ENCODE data around the gene RASL11B.

The RASL11B gene

DNA sequence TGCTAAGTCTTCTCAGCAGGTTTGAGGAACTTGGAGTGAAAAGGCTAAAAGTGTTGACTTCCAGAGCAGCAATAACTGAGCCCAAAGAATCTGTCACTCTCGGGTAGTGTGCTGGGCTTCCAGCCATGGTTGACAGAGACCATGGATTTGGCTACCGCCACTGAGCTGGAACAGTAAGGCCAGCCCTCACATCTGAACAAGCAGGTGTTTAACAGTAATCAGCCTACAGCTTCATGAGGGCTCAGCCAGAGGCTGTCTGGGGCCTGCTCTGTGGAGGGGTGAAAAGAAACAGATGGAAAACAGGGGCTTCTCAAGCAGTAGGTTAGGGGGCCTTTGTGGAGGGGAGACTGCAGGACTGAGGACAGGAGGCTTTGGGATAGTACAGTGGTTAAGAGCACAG, 14.9 kb downstream of the RASL11B start:
- DNase-seq: no peak

DNA sequence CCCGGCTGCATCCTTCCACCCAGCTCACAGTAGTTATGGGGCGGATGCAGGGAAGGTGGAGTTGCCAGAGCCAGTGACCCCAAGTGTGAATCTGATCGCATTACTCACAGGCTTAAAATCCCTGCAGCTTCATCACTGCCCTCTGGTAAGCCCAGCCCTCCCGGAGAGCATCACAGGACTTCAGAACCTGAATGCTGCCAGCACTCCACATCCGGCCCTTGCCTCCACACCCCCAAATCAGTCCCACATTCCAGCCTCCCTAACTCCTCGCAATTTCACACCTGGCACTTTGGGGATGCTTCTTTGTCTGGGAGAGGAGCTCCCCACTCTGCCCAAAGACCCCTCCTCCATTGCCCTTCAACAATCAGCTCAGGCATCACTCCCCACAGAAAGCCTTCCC, 15.6 kb downstream of the RASL11B start:
- no peak for DNase-seq

- DNase-seq: no peak
Measured at GRCh38 chr4:52879471-52879870, 17.4 kb downstream of the RASL11B start.

GRCh38 chr4:52880994-52881393, 18.9 kb downstream of the RASL11B start:
- DNase-seq: no peak

GRCh38 chr4:52883183-52883621, 21.1 kb downstream of the RASL11B start:
- no peak for DNase-seq

GRCh38 chr4:52883707-52884669, 21.9 kb downstream of the RASL11B start:
- no peak for DNase-seq

DNA sequence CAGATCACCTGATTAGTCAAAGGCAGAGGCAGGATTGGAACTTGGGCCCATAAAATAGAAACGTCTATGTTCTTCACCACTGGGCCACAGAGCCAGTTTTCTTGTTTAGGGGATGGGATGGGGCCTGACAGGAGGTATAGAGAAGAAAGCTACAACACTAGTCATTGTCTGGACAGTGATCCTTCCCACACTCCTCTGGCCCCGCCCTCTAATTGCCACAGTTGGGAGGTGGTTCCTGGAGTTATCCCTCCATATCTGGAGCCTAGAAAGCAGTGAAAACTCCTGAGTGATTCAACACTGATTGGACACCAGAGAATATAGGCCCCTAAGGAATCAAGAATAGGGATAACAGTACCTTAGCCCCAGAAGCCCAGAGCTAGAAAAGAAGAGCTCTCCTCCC, 22.9 kb downstream of the RASL11B start:
- DNase-seq: no peak

DNA sequence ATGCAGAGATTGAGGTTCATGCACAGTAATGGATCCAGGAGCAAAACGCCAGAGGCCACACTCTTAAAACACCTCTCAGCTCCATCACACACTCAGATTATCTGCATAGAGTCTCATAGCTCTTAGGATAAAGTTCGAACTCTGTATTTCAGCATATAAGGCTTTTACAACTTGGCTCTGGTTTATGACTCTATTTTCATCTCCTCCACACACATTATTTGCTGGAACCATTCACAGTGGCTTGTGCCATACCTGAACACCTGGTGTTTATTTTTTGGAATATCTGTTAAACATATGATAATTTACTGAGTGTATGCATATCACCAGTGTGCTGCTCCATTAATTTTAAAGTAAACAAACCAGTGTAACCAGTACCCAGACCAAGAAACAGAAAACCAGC, 27.2 kb downstream of the RASL11B start:
- DNase-seq: no peak

DNA sequence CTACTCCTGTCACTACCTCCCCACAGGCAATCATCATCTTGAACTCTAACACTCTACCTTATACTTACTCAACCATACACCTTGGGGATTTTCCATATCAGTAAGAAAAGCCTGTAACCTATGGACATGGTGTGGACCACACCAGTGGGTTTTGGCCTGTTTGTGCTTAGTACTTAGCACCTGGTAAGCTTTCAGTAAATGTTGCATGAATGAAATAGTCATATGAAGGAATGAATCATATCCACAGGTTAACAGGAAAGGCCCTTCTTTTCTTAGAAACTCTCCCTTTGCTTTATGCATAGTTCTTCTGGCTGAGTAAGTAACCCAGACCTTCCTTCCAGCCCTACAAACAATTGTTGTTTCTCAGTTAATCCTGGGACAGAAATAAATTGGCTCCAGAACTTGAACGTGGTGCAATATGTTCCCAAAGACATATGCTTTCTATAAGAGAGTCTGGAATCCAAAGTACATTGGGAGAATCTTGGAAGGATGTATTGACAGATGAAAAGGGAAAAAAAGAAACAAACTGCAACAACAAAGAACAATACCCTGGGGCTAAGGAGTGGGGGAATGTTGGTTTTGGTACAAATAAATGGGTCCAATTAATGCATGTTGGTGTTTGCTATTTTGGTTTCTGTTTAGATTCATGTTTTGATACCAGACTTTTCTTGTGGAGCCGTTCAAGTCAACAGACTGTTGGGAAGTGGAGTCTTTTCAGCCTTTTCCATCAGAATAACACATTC, 27.8 kb downstream of the RASL11B start:
- no peak for DNase-seq

DNA sequence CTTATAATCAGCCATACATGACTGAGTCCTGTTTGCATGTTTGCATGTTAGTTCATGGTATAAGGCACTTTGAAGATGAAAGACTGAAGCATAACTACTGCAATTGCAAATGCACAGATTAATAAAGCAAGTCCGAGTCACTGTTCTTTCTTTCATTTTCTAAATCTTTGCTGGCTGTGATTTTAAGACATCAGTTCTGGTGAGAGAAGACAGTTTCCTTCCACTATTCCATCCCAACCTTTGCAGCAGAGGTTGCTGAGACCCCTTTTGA, 28.3 kb downstream of the RASL11B start:
- DNase-seq: no peak

GRCh38 chr4:52891743-52892142, 29.6 kb downstream of the RASL11B start:
- DNase-seq: no peak

DNA sequence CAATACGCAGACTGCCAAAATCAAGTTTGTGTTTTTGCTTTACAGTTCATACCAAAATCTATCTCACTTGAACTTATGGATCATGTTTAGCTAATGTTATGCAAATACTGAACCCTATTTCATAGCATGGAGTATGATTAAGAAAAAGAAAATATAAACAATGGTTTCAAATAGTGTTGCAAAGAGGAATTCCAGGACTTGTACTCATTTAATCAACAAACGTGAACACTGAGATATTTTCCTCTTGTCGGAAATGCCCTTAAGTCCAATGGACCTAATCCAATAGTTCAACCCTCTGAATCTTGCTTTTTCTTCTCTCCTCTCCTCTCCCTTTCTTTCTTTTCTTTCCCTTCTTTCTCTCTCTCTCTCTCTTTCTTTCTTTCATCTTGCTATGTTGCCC, 30.8 kb downstream of the RASL11B start:
- no peak for DNase-seq

GRCh38 chr4:52894443-52894842, 32.3 kb downstream of the RASL11B start:
- no peak for DNase-seq

DNA sequence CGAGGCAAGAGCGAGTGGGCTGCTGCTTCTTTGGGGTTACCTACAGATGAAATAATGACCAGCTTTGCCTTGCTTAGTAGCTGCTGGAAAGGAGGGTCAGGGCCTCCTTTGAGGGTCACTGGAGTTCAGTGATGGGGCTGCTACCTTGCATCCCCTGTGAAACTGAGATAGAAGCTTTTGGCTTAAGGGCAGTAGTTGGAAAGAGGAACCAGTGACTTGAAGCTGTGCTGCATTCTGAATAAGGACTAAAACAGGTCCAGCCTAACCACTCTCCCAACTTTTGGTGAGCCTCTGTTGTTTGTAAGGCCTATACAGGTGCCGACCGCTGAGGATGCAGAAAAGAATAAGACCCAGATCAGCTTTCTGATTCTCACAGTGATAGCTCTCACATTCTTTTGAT, 41.2 kb downstream of the RASL11B start:
- DNase-seq: no peak

- no peak for DNase-seq
Measured at GRCh38 chr4:52904421-52904820, 42.3 kb downstream of the RASL11B start.

- DNase-seq: no peak
Measured at GRCh38 chr4:52907510-52907909, 45.4 kb downstream of the RASL11B start.

GRCh38 chr4:52910115-52910514, 48.0 kb downstream of the RASL11B start:
- DNase-seq: no peak

- peak; percentile 47 for DNase-seq
Measured at GRCh38 chr4:52911684-52912294, 49.7 kb downstream of the RASL11B start.

DNA sequence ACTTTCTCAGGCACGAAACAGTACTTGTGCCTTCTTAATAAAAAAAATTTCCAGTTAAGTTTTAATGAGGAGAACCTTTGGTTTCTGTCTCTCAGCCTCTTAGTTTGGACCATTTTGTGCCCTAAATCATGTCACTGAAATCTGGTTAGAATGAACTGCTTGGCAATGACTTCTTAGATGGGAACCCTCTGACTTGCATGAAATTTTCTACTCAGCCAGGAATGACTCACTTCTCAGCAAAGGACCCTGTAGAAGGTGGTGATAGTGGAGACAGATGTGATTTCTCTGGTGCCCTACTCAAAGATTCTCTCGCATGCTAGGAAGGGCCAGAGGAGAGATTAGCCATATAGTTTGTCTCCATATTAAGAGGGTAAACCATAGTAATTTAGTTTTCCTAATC, 50.5 kb downstream of the RASL11B start:
- DNase-seq: no peak

- no peak for DNase-seq
Measured at GRCh38 chr4:52914051-52914605, 52.0 kb downstream of the RASL11B start.

DNA sequence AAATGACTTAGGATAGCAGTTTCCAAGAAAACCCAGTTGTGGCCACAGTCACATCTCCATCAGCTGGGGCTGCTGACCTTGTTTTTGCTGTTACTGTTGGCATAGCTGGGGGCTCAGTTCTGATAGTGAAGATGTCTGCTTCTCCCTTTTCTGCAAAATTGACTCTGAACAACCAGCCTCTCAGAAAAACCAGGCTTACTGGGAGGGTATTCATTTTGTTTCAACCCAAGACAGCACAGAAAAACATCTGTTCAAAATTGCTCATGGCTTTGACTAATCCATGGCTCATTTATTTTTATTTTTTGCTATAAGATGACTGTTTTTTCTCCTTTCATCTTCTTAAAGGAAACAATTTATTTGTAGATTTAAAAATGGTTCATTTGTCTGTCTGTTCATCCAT, 53.1 kb downstream of the RASL11B start:
- no peak for DNase-seq

- no peak for DNase-seq
Measured at GRCh38 chr4:52915730-52916300, 53.7 kb downstream of the RASL11B start.
